ENCODE measurements around the gene PIP5K1B.

- TF ChIP-seq CTCF (IDR thresholded peaks at IDR 0.05 in 4 of 5, conservative IDR thresholded peaks at IDR 0.05 in 1 of 5) (no peak), POLR2A (IDR thresholded peaks at IDR 0.05) (no peak)
These were observed 209.7 kb downstream of the PIP5K1B start for GRCh38 chr9:68914751-68915150.
